Endothelial cell of umbilical vein (primary cell): ENCODE measurements around the gene RASGRF1. TPM values are rescaled to one million over a fixed set of nuclear protein-coding genes. Genes with fewer than 3 reads are reported as not detected.

Experiments used
- BruUV-seq: library from RNA; stranded (reverse); fragments of 400-500 nt; replicated peaks from 2 replicates; lab custom pipeline; 2021; lab: Mats Ljungman, UMichigan
- CTCF ChIA-PET: fragments of 300-600, 350-600 bp; sonication (Branson Sonifier 250); formaldehyde crosslinking; loops from one replicate; lab custom pipeline; 2021; ENCODE audit warnings: antibody characterized with exemption, inconsistent platforms; lab: Charles Lee
- POLR2A ChIA-PET: fragments of 300-600, 350-600 bp; sonication (Branson Sonifier 250); formaldehyde crosslinking; loops from one replicate; lab custom pipeline; 2021; ENCODE audit warnings: antibody characterized with exemption, inconsistent platforms; lab: Charles Lee
- DNase-seq: peaks from one replicate; pipeline ENCODE4 v3.0.0-alpha.2; 2011; ENCODE audit warnings: low read depth, low spot score
- FAIRE-seq: peaks from 2 replicates; lab custom pipeline; 2011; peaks lifted over from hg19 to GRCh38; lab: Jason Lieb, UNC
- H2AFZ ChIP-seq: 2 replicates; pipeline ENCODE4 v1.6.0; 2012; ENCODE audit warnings: low read depth, low read length, control low read depth, inconsistent platforms
- H3K27ac ChIP-seq: 2 replicates; pipeline ENCODE4 v1.5.1; 2011; ENCODE audit warnings: low read depth, mild to moderate bottlenecking, control low read depth, low read length, moderate library complexity; ENCODE audit not compliant: insufficient read depth
- H3K27me3 ChIP-seq, 2 experiments: 2 replicates each; pipeline versions ENCODE4 v1.6.0 to v1.6.1; 2011; ENCODE audit warnings: low read length in 2 of 2, mixed read lengths in 1 of 2; ENCODE audit not compliant: control insufficient read depth in 2 of 2, insufficient read depth in 2 of 2
- H3K36me3 ChIP-seq, 2 experiments: 2 replicates in 1 of 2; 3 replicates in 1 of 2; pipeline ENCODE4 v1.5.1; 2011; ENCODE audit warnings: low read length in 2 of 2, mild to moderate bottlenecking in 1 of 2, moderate library complexity in 1 of 2; ENCODE audit not compliant: control insufficient read depth in 2 of 2, insufficient read depth in 2 of 2; ENCODE audit errors: extremely low read depth in 1 of 2
- H3K4me1 ChIP-seq: 3 replicates; pipeline ENCODE4 v1.5.1; 2011; ENCODE audit warnings: mild to moderate bottlenecking, low read length; ENCODE audit not compliant: control insufficient read depth, insufficient read depth; ENCODE audit errors: extremely low read depth
- H3K4me2 ChIP-seq: 2 replicates; pipeline ENCODE4 v1.6.1; 2011; ENCODE audit warnings: low read length, control low read depth, mixed read lengths; ENCODE audit not compliant: insufficient read depth
- H3K4me3 ChIP-seq, 3 experiments: fragments of 200-600 bp in 1 of 3; sonication (generic), shearing (Covaris generic) in 1 of 3; replicated peaks in 1 of 3; 2 replicates each; pipeline ENCODE4 v1.5.1; 2011 to 2016; ENCODE audit warnings: control low read depth in 3 of 3, low read length in 3 of 3, mild to moderate bottlenecking in 2 of 3, inconsistent platforms in 1 of 3, low read depth in 1 of 3, moderate library complexity in 1 of 3; ENCODE audit not compliant: insufficient read depth in 1 of 3
- H3K79me2 ChIP-seq: 2 replicates; pipeline ENCODE4 v1.6.0; 2012; ENCODE audit warnings: low read length, inconsistent platforms; ENCODE audit not compliant: control insufficient read depth, insufficient read depth
- H3K9ac ChIP-seq: replicated peaks from 2 replicates; pipeline ENCODE3; 2011; ENCODE audit warnings: low read length, control low read depth; ENCODE audit not compliant: insufficient read depth; ENCODE audit errors: extremely low read depth
- H3K9me1 ChIP-seq: replicated peaks from 3 replicates; pipeline ENCODE4 v1.6.0; 2011; ENCODE audit warnings: mild to moderate bottlenecking, low read length; ENCODE audit not compliant: control insufficient read depth, insufficient read depth; ENCODE audit errors: extremely low read depth
- H3K9me3 ChIP-seq: replicated peaks from 2 replicates; pipeline ENCODE4 v1.5.1; 2012; ENCODE audit warnings: low read length, inconsistent platforms; ENCODE audit not compliant: control insufficient read depth, insufficient read depth
- H4K20me1 ChIP-seq: replicated peaks from 2 replicates; pipeline ENCODE3; 2011; ENCODE audit warnings: mild to moderate bottlenecking, low read length; ENCODE audit not compliant: control insufficient read depth, insufficient read depth; ENCODE audit errors: extremely low read depth
- FOS ChIP-seq: IDR thresholded peaks from 2 replicates; pipeline ENCODE4 v1.6.1; 2011; ENCODE audit warnings: mild to moderate bottlenecking, low read length, moderate library complexity, borderline replicate concordance; ENCODE audit not compliant: insufficient read depth
- JUN ChIP-seq: IDR thresholded peaks from 2 replicates; pipeline ENCODE4 v1.6.1; 2011; ENCODE audit warnings: borderline replicate concordance, low read depth; ENCODE audit not compliant: insufficient read length, insufficient read depth
- MYC ChIP-seq: IDR thresholded peaks from one replicate; pipeline ENCODE4 v1.6.1; 2011; ENCODE audit warnings: mild to moderate bottlenecking, low read depth, low read length
- POLR2AphosphoS5 ChIP-seq: IDR thresholded peaks from 2 replicates; pipeline ENCODE4 v1.6.1; 2012; ENCODE audit warnings: low read depth, mild to moderate bottlenecking, control low read depth, low read length, moderate library complexity; ENCODE audit not compliant: insufficient read depth
- dilution Hi-C: fragments of 300-500 bp; cut with MboI; formaldehyde crosslinking; loops from one replicate; pipeline ENCODE4 v1.15.0; 2019; ENCODE audit warnings: low sequenced_read_pairs; ENCODE audit not compliant: extremely low pct_ligation_motif_present
- intact Hi-C: fragments of 100-400 bp; cut with micrococcal nuclease; formaldehyde crosslinking; loops from one replicate; pipeline ENCODE4 v1.10.0; 2022
- polyA plus RNA-seq, 4 experiments: library from polyadenylated mRNA; depleted of rRNA in 3 of 4; stranded (reverse) in 3 of 4; unstranded in 1 of 4; fragments of >200 nt; gene quantifications; 2 replicates each; pipeline versions ENCODE4 v1.2.1 to v1.2.3, GENCODE V29; 2011 to 2012; ENCODE audit warnings: missing spikeins in 1 of 4
- total RNA-seq: library from RNA; stranded (reverse); gene quantifications from 2 replicates; pipeline ENCODE4 v1.2.3, GENCODE V29; 2021
- TF ChIP-seq, protein P1 (sequence below), 2 donors: IDR thresholded peaks; 1 replicate in 1 of 2; 2 replicates in 1 of 2; pipeline ENCODE4 v1.5.1; 2011; ENCODE audit warnings: low read length in 2 of 2, mild to moderate bottlenecking in 2 of 2, moderate library complexity in 2 of 2, control low read depth in 1 of 2, inconsistent platforms in 1 of 2, low read depth in 1 of 2; ENCODE audit not compliant: insufficient read depth in 1 of 2; ENCODE audit errors: extremely low read depth in 1 of 2
- TF ChIP-seq, protein P2 (sequence below): IDR thresholded peaks from 2 replicates; pipeline ENCODE4 v1.6.1; 2011; ENCODE audit not compliant: insufficient read depth, insufficient read length

Gene RASGRF1
- total and polyA plus RNA-seq, 2 donors (not counting 3 experiments of a cell fraction or from before 2014, with no cell fraction given): 0.04 TPM; not detected in 1

DNA sequence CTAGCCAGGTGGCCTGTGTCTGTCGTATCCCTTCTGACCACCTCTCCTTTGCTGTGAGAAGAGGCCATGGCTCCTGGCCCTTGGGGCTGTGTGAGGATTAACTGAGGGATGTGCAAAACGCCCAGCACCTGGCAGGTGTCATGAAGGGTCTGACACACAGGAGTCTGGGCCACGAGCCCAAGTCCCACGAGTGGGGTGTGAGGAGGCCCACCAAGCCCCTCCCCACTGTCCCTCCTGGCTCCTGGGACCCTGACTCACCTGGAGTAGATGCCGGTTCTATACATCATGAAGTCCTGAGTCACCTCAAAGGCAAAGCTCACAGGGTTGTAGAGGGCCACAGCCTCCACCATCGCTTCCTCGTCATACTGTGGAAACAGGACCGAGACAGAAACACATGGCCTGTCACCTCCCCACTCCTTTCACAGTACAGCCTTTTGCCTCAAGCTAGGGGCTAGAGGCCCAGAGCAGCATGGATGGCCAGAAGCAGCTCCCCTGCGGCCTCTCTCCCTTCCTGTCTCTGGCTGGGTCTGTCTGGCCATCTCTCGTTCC, 165.4 kb downstream of the RASGRF1 start:
- TF ChIP-seq FOS (no peak), JUN (no peak), MYC (no peak), POLR2AphosphoS5 (no peak)
- TF ChIP-seq, protein P1, sequence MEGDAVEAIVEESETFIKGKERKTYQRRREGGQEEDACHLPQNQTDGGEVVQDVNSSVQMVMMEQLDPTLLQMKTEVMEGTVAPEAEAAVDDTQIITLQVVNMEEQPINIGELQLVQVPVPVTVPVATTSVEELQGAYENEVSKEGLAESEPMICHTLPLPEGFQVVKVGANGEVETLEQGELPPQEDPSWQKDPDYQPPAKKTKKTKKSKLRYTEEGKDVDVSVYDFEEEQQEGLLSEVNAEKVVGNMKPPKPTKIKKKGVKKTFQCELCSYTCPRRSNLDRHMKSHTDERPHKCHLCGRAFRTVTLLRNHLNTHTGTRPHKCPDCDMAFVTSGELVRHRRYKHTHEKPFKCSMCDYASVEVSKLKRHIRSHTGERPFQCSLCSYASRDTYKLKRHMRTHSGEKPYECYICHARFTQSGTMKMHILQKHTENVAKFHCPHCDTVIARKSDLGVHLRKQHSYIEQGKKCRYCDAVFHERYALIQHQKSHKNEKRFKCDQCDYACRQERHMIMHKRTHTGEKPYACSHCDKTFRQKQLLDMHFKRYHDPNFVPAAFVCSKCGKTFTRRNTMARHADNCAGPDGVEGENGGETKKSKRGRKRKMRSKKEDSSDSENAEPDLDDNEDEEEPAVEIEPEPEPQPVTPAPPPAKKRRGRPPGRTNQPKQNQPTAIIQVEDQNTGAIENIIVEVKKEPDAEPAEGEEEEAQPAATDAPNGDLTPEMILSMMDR (IDR thresholded peaks at IDR 0.05; ENCODE audit: extremely low read depth in 1 of 2, insufficient read depth in 1 of 2, low read depth in 1 of 2, low read length in 2 of 2): no peak
- TF ChIP-seq, protein P2, sequence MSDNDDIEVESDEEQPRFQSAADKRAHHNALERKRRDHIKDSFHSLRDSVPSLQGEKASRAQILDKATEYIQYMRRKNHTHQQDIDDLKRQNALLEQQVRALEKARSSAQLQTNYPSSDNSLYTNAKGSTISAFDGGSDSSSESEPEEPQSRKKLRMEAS: no peak
- H3K79me2 ChIP-seq: no peaks in the 10 kb centered on the region
- no peak overlapping the region for H3K9ac ChIP-seq
- H4K20me1 ChIP-seq: no peaks in the 10 kb centered on the region
- H3K27ac ChIP-seq: no peak overlapping the region
- ChIA-PET CTCF (interaction anchor here (1.0 to 2.2 kb wide), 5 partner anchors 11 to 259 kb away, joined by 3 to 8 read pairs (median 6); no protein-coding TSS in a partner anchor), POLR2A (interaction anchor here (0.6 kb wide), 1 partner anchor 358 kb away, joined by 4 read pairs; no protein-coding TSS in a partner anchor)
- no peak for FAIRE-seq
- H3K36me3 ChIP-seq: peaks cover 11 to 20% of the 10 kb centered on the region in 2 experiments
- H3K4me3 ChIP-seq: no peak overlapping the region
- DNase-seq: no peak
- no peaks in the 10 kb centered on the region for H3K9me1 ChIP-seq
- dilution Hi-C loops: no loop called here
- H3K4me1 ChIP-seq: no peaks in the 10 kb centered on the region
- H2AFZ ChIP-seq: no peak overlapping the region
- no peak overlapping the region for H3K4me2 ChIP-seq
- intact Hi-C loops: no loop called here
- no TSS peak for BruUV-seq
- H3K27me3 ChIP-seq: no peaks in the 10 kb centered on the region
- H3K9me3 ChIP-seq: no peaks in the 10 kb centered on the region
